Endothelial cell of umbilical vein (primary cell): ENCODE measurements around the gene MYO9B. TPM values are rescaled to one million over a fixed set of nuclear protein-coding genes. Genes with fewer than 3 reads are reported as not detected.
A peak's percentile ranks its signal among the peaks of the same experiment; 100 is the strongest.
"Not testable (repeated sequence)": the region's sequence is repeated elsewhere in the genome, so short reads cannot be mapped to it uniquely, and the experiment has no call there.

ENCODE experiments used
- BruUV-seq: library from RNA; stranded (reverse); fragments of 400-500 nt; replicated peaks from 2 replicates; lab custom pipeline; 2021; lab: Mats Ljungman, UMichigan
- CTCF ChIA-PET: fragments of 300-600, 350-600 bp; sonication (Branson Sonifier 250); formaldehyde crosslinking; loops from one replicate; lab custom pipeline; 2021; ENCODE audit warnings: antibody characterized with exemption, inconsistent platforms; lab: Charles Lee
- POLR2A ChIA-PET: fragments of 300-600, 350-600 bp; sonication (Branson Sonifier 250); formaldehyde crosslinking; loops from one replicate; lab custom pipeline; 2021; ENCODE audit warnings: antibody characterized with exemption, inconsistent platforms; lab: Charles Lee
- DNase-seq: peaks from one replicate; pipeline ENCODE4 v3.0.0-alpha.2; 2011; ENCODE audit warnings: low read depth, low spot score
- FAIRE-seq: peaks from 2 replicates; lab custom pipeline; 2011; peaks lifted over from hg19 to GRCh38; lab: Jason Lieb, UNC
- H2AFZ ChIP-seq: 2 replicates; pipeline ENCODE4 v1.6.0; 2012; ENCODE audit warnings: low read depth, low read length, control low read depth, inconsistent platforms
- H3K27ac ChIP-seq: 2 replicates; pipeline ENCODE4 v1.5.1; 2011; ENCODE audit warnings: low read depth, mild to moderate bottlenecking, control low read depth, low read length, moderate library complexity; ENCODE audit not compliant: insufficient read depth
- H3K27me3 ChIP-seq, 2 experiments: 2 replicates each; pipeline versions ENCODE4 v1.6.0 to v1.6.1; 2011; ENCODE audit warnings: low read length in 2 of 2, mixed read lengths in 1 of 2; ENCODE audit not compliant: control insufficient read depth in 2 of 2, insufficient read depth in 2 of 2
- H3K36me3 ChIP-seq, 2 experiments: 2 replicates in 1 of 2; 3 replicates in 1 of 2; pipeline ENCODE4 v1.5.1; 2011; ENCODE audit warnings: low read length in 2 of 2, mild to moderate bottlenecking in 1 of 2, moderate library complexity in 1 of 2; ENCODE audit not compliant: control insufficient read depth in 2 of 2, insufficient read depth in 2 of 2; ENCODE audit errors: extremely low read depth in 1 of 2
- H3K4me1 ChIP-seq: 3 replicates; pipeline ENCODE4 v1.5.1; 2011; ENCODE audit warnings: mild to moderate bottlenecking, low read length; ENCODE audit not compliant: control insufficient read depth, insufficient read depth; ENCODE audit errors: extremely low read depth
- H3K4me2 ChIP-seq: 2 replicates; pipeline ENCODE4 v1.6.1; 2011; ENCODE audit warnings: low read length, control low read depth, mixed read lengths; ENCODE audit not compliant: insufficient read depth
- H3K4me3 ChIP-seq, 3 experiments: fragments of 200-600 bp in 1 of 3; sonication (generic), shearing (Covaris generic) in 1 of 3; replicated peaks in 1 of 3; 2 replicates each; pipeline ENCODE4 v1.5.1; 2011 to 2016; ENCODE audit warnings: control low read depth in 3 of 3, low read length in 3 of 3, mild to moderate bottlenecking in 2 of 3, inconsistent platforms in 1 of 3, low read depth in 1 of 3, moderate library complexity in 1 of 3; ENCODE audit not compliant: insufficient read depth in 1 of 3
- H3K79me2 ChIP-seq: 2 replicates; pipeline ENCODE4 v1.6.0; 2012; ENCODE audit warnings: low read length, inconsistent platforms; ENCODE audit not compliant: control insufficient read depth, insufficient read depth
- H3K9ac ChIP-seq: replicated peaks from 2 replicates; pipeline ENCODE3; 2011; ENCODE audit warnings: low read length, control low read depth; ENCODE audit not compliant: insufficient read depth; ENCODE audit errors: extremely low read depth
- H3K9me1 ChIP-seq: replicated peaks from 3 replicates; pipeline ENCODE4 v1.6.0; 2011; ENCODE audit warnings: mild to moderate bottlenecking, low read length; ENCODE audit not compliant: control insufficient read depth, insufficient read depth; ENCODE audit errors: extremely low read depth
- H3K9me3 ChIP-seq: replicated peaks from 2 replicates; pipeline ENCODE4 v1.5.1; 2012; ENCODE audit warnings: low read length, inconsistent platforms; ENCODE audit not compliant: control insufficient read depth, insufficient read depth
- H4K20me1 ChIP-seq: replicated peaks from 2 replicates; pipeline ENCODE3; 2011; ENCODE audit warnings: mild to moderate bottlenecking, low read length; ENCODE audit not compliant: control insufficient read depth, insufficient read depth; ENCODE audit errors: extremely low read depth
- EZH2 ChIP-seq: IDR thresholded peaks from 2 replicates; pipeline ENCODE4 v1.6.1; 2012; ENCODE audit warnings: borderline replicate concordance, low read depth, mild to moderate bottlenecking, moderate library complexity, low read length, inconsistent platforms; ENCODE audit not compliant: severe bottlenecking
- FOS ChIP-seq: IDR thresholded peaks from 2 replicates; pipeline ENCODE4 v1.6.1; 2011; ENCODE audit warnings: mild to moderate bottlenecking, low read length, moderate library complexity, borderline replicate concordance; ENCODE audit not compliant: insufficient read depth
- GATA2 ChIP-seq: IDR thresholded peaks from 2 replicates; pipeline ENCODE4 v1.7.0; 2011; ENCODE audit warnings: low read depth, mild to moderate bottlenecking, moderate library complexity, mixed read lengths, low read length; ENCODE audit not compliant: insufficient read length, insufficient read depth
- JUN ChIP-seq: IDR thresholded peaks from 2 replicates; pipeline ENCODE4 v1.6.1; 2011; ENCODE audit warnings: borderline replicate concordance, low read depth; ENCODE audit not compliant: insufficient read length, insufficient read depth
- MAX ChIP-seq: IDR thresholded peaks from 2 replicates; pipeline ENCODE4 v1.6.1; 2011; ENCODE audit not compliant: insufficient read depth, insufficient read length
- MYC ChIP-seq: IDR thresholded peaks from one replicate; pipeline ENCODE4 v1.6.1; 2011; ENCODE audit warnings: mild to moderate bottlenecking, low read depth, low read length
- POLR2A ChIP-seq: IDR thresholded peaks from 2 replicates; pipeline ENCODE4 v1.6.1; 2012; ENCODE audit warnings: low read depth, mild to moderate bottlenecking, control low read depth, low read length
- POLR2AphosphoS5 ChIP-seq: IDR thresholded peaks from 2 replicates; pipeline ENCODE4 v1.6.1; 2012; ENCODE audit warnings: low read depth, mild to moderate bottlenecking, control low read depth, low read length, moderate library complexity; ENCODE audit not compliant: insufficient read depth
- dilution Hi-C: fragments of 300-500 bp; cut with MboI; formaldehyde crosslinking; loops from one replicate; pipeline ENCODE4 v1.15.0; 2019; ENCODE audit warnings: low sequenced_read_pairs; ENCODE audit not compliant: extremely low pct_ligation_motif_present
- intact Hi-C: fragments of 100-400 bp; cut with micrococcal nuclease; formaldehyde crosslinking; loops from one replicate; pipeline ENCODE4 v1.10.0; 2022
- polyA plus RNA-seq, 4 experiments: library from polyadenylated mRNA; depleted of rRNA in 3 of 4; stranded (reverse) in 3 of 4; unstranded in 1 of 4; fragments of >200 nt; gene quantifications; 2 replicates each; pipeline versions ENCODE4 v1.2.1 to v1.2.3, GENCODE V29; 2011 to 2012; ENCODE audit warnings: missing spikeins in 1 of 4
- total RNA-seq: library from RNA; stranded (reverse); gene quantifications from 2 replicates; pipeline ENCODE4 v1.2.3, GENCODE V29; 2021
- TF ChIP-seq, protein P1 (sequence below), 2 donors: IDR thresholded peaks; 1 replicate in 1 of 2; 2 replicates in 1 of 2; pipeline ENCODE4 v1.5.1; 2011; ENCODE audit warnings: low read length in 2 of 2, mild to moderate bottlenecking in 2 of 2, moderate library complexity in 2 of 2, control low read depth in 1 of 2, inconsistent platforms in 1 of 2, low read depth in 1 of 2; ENCODE audit not compliant: insufficient read depth in 1 of 2; ENCODE audit errors: extremely low read depth in 1 of 2

The MYO9B gene
- total and polyA plus RNA-seq, 2 donors (not counting 3 experiments of a cell fraction or from before 2014, with no cell fraction given), result 64.4 to 119 TPM

- Histone ChIP-seq H3K9ac (no peak overlapping the region), H3K4me1 (peaks cover 11% of the 10 kb centered on the region), H3K9me3 (no peaks in the 10 kb centered on the region), H2AFZ (no peak overlapping the region), H3K9me1 (no peaks in the 10 kb centered on the region), H3K27me3 (no peaks in the 10 kb centered on the region), H3K36me3 (peaks cover 0 to 10% of the 10 kb centered on the region in 2 experiments), H3K4me2 (no peak overlapping the region), H3K4me3 (no peak overlapping the region), H3K79me2 (peaks cover 72% of the 10 kb centered on the region), H3K27ac (no peak overlapping the region), H4K20me1 (no peaks in the 10 kb centered on the region)
- dilution Hi-C loops, result no loop called here
- DNase-seq, result no peak
- intact Hi-C loops, result loop anchor here (5.0 kb wide), 1 partner anchor 42 kb away; no protein-coding TSS in a partner anchor
- no peak for FAIRE-seq
- ChIA-PET POLR2A (no interaction called here), CTCF (interaction anchor here (0.9 to 1.0 kb wide), 2 partner anchors 8 to 53 kb away, joined by 3 read pairs; no protein-coding TSS in a partner anchor)
- no TSS peak for BruUV-seq
- TF ChIP-seq FOS (no peak), POLR2AphosphoS5 (no peak), MAX (no peak), GATA2 (no peak), MYC (no peak), POLR2A (no peak), EZH2 (no peak), JUN (no peak)
- TF ChIP-seq, protein P1, sequence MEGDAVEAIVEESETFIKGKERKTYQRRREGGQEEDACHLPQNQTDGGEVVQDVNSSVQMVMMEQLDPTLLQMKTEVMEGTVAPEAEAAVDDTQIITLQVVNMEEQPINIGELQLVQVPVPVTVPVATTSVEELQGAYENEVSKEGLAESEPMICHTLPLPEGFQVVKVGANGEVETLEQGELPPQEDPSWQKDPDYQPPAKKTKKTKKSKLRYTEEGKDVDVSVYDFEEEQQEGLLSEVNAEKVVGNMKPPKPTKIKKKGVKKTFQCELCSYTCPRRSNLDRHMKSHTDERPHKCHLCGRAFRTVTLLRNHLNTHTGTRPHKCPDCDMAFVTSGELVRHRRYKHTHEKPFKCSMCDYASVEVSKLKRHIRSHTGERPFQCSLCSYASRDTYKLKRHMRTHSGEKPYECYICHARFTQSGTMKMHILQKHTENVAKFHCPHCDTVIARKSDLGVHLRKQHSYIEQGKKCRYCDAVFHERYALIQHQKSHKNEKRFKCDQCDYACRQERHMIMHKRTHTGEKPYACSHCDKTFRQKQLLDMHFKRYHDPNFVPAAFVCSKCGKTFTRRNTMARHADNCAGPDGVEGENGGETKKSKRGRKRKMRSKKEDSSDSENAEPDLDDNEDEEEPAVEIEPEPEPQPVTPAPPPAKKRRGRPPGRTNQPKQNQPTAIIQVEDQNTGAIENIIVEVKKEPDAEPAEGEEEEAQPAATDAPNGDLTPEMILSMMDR (IDR thresholded peaks at IDR 0.05; ENCODE audit: extremely low read depth in 1 of 2, insufficient read depth in 1 of 2, low read depth in 1 of 2, low read length in 2 of 2), result no peak
Observed at GRCh38 chr19:17105556-17105955, 30.0 kb downstream of the MYO9B start.

GRCh38 chr19:17106964-17107363 is 31.4 kb downstream of the MYO9B start:
- H3K27me3 ChIP-seq, H3K9ac ChIP-seq, H2AFZ ChIP-seq, BruUV-seq, H4K20me1 ChIP-seq, DNase-seq, dilution Hi-C loops, H3K4me3 ChIP-seq, H3K4me2 ChIP-seq, FAIRE-seq, H3K9me3 ChIP-seq, CTCF ChIA-PET, POLR2A ChIA-PET, H3K9me1 ChIP-seq: not testable (repeated sequence)
- peaks cover 11% of the 10 kb centered on the region for H3K4me1 ChIP-seq
- intact Hi-C loops, result loop anchor here (5.0 kb wide), 1 partner anchor 40 kb away; no protein-coding TSS in a partner anchor
- H3K36me3 ChIP-seq, result peaks cover 0 to 13% of the 10 kb centered on the region in 2 experiments
- H3K79me2 ChIP-seq, result peaks cover 70% of the 10 kb centered on the region
- peak overlapping the region; percentile 80 for H3K27ac ChIP-seq
